ENCODE measurements around the gene LTN1.

LTN1 gene

DNA sequence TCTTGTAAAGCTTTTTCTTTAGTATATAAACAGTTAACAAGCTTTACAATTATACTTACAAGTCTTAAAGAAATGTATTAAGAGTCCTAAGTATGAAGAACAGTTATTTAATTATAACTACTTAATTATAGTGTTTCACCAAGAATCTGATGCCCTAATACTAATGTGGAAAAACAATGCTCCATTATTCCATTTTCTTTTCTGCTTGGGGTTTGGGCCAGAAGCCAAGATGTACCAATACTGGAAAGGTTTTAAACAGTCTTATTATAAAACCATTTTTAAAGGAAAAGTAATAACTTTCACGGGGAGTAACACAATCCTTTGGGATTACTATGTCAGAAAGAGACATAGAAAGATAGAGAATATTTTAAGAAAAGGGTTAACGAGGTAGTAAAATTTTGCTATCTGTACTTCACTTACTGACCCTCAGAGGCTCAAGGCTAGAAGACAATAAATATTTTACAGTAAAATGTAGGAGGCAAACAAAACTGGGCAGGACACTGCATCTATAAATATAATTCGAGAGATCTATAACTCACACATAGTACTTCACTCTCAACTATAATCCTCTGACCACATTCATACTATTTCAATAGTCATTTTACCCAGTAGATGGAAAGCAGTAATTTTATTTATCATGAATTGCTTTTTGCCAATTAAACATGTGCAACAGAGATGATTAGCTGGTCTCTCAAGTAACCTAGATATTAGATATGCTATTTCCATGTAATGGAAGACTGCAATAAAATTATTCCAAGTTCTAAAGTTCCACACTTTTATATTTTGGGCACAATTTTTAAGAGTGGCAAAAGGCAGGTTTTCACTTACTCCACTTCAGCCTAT, 63.9 kb downstream of the LTN1 start:
- no peak for DNase-seq (ENCODE audit: low read depth, low spot score)

- DNase-seq (ENCODE audit: low read depth, low spot score): no peak
Measured at GRCh38 chr21:28927130-28927529, 65.5 kb downstream of the LTN1 start.

- no peak for DNase-seq (ENCODE audit: low read depth, low spot score)
Measured at GRCh38 chr21:28923439-28923975, 69.2 kb downstream of the LTN1 start.

GRCh38 chr21:28922368-28922767, 70.3 kb downstream of the LTN1 start:
- DNase-seq (ENCODE audit: low read depth, low spot score): no peak

GRCh38 chr21:28916150-28916893, 76.4 kb downstream of the LTN1 start:
- DNase-seq (ENCODE audit: low read depth, low spot score): no peak

DNA sequence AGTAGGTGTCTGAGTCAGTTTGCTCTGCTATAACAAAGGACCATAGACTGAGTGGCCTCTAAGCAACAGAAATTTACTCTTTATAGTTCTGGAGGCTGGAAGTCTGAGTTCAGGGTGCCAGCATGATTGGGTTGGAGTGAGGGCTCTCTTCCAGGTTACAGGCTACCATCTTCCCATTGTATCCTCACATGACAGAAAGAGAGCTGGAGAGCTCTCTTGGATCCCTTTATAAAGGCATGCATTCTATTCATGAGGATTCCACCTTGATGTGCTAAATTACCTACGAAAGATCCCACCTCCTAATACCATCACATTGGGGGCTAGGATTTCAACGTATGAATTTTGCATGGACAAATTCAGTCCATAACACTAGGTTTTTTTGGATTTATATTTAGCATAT, 79.6 kb downstream of the LTN1 start:
- DNase-seq (ENCODE audit: low read depth, low spot score): no peak

- no peak for DNase-seq (ENCODE audit: low read depth, low spot score)
Measured at GRCh38 chr21:28910280-28910887, 82.3 kb downstream of the LTN1 start.

GRCh38 chr21:28908351-28908750, 84.3 kb downstream of the LTN1 start:
- DNase-seq (ENCODE audit: low read depth, low spot score): no peak

DNA sequence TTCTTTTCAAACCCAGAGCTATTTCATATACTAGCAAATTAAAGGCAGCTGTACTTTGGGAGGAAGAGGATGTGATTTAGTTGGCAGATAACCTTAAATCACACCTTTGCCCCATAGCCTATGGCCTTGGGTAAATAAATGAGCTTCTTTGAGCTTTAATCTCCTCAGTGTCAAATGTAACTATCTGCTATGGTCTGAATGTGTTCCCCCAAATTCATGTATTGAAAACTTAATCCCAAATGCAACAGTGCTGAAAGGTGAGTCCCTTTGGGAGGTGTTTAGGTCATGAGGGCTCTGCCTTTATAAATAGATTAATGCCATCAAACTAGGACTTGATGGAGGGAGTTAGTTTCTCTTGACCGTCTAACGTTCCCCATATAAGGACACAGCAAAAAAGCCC, 85.8 kb downstream of the LTN1 start:
- DNase-seq (ENCODE audit: low read depth, low spot score): no peak

DNA sequence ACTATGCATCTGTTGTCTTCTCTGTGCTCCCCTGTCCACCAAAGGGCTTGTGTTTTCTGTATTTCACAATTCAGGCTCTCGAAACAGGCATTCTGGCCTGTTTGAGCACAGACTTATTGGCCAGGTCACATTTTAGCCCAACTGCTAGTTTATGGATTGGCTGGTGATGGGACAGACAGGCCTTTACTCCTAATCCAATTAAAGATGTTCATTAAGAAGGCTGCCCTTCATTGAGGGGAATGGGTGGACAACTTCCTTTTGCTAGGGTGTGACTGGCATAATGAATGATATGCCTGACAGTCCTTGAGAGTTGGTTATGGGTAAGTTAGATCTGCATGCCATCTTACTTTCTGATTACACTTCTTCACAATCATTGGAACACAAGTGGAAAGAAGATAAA, 86.4 kb downstream of the LTN1 start:
- DNase-seq (ENCODE audit: low read depth, low spot score): no peak

DNA sequence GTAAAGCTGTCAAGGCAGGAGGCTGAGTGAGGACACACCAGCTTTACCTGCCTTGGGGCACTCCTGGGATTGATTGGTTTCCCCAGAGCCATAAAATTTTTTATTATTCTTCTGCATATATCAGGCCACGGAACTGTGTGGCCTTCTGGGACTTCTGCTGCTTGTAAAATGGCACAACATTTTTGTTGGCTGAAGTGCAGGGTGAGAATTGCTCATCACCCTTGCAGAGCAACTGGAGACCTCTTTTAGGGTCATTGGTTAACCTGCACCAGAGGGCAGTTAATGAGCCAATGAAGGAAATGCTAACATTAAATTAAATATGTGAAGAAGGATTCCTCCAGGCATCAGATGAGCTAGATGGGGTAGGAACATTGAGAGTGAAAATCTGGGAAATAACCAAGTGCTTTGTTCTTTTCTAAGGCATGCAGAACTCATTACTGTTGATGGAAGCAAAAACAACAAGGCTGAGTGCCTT, 87.7 kb downstream of the LTN1 start:
- no peak for DNase-seq (ENCODE audit: low read depth, low spot score)

GRCh38 chr21:28903448-28903847, 89.2 kb downstream of the LTN1 start:
- no peak for DNase-seq (ENCODE audit: low read depth, low spot score)

DNA sequence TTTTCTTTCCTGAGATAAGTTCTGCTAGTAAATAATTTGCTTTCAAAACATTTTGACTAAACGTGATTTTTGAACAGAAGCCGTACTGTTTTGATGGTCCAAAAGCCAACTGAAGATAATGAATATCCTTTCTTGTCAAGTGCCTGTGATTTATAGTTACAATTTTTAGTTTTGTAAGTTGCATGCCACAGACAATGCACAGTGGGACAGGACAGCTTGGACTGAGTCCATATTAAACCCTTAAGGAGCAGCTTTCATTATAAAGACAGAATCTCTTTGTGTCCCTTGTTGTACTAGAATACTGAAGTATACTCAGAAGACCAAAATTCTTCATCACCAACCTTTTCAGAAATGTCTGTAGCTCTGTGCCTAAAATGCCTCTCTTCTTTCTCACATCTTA, 92.2 kb downstream of the LTN1 start:
- no peak for DNase-seq (ENCODE audit: low read depth, low spot score)

GRCh38 chr21:28899744-28900143, 92.9 kb downstream of the LTN1 start:
- no peak for DNase-seq (ENCODE audit: low read depth, low spot score)

- no peak for DNase-seq (ENCODE audit: low read depth, low spot score)
Measured at GRCh38 chr21:28899220-28899619, 93.5 kb downstream of the LTN1 start.

DNA sequence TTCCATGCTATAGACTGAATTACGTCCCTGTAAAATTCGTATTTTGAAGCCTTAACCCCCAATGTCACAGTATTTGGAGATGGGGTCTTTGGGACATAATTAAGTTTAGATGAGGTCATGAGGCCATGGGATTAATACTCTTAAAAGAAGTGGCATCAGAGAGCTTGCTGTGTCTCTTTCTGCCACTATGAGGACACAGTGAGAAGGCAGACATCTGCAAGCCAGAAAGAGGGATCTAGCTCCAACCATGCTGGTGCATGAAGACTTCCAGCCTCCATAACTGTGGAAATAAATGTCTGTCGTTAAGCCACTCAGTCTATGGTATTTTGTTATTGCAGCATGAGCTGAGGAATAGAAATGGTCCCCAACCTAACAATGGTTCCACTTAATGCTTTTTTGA, 99.0 kb downstream of the LTN1 start:
- DNase-seq (ENCODE audit: low read depth, low spot score): no peak

- no peak for DNase-seq (ENCODE audit: low read depth, low spot score)
Measured at GRCh38 chr21:28892199-28893111, 100.2 kb downstream of the LTN1 start.

DNA sequence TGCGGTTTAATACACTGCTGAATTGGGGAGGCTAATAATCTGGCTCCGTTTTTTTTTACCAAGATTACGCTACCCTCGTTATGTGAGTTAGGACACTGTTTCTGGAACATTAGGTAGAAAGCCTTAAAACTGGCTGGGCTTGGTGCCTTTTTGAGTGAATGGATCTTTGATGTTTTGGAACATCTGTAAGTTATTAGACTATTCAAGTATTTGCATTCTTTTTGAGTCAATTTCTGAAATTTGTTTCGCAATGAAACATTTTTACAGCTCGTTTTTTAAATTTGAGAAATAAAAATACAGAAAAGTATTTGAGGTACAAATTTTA, 106.9 kb downstream of the LTN1 start:
- no peak for DNase-seq (ENCODE audit: low read depth, low spot score)

DNA sequence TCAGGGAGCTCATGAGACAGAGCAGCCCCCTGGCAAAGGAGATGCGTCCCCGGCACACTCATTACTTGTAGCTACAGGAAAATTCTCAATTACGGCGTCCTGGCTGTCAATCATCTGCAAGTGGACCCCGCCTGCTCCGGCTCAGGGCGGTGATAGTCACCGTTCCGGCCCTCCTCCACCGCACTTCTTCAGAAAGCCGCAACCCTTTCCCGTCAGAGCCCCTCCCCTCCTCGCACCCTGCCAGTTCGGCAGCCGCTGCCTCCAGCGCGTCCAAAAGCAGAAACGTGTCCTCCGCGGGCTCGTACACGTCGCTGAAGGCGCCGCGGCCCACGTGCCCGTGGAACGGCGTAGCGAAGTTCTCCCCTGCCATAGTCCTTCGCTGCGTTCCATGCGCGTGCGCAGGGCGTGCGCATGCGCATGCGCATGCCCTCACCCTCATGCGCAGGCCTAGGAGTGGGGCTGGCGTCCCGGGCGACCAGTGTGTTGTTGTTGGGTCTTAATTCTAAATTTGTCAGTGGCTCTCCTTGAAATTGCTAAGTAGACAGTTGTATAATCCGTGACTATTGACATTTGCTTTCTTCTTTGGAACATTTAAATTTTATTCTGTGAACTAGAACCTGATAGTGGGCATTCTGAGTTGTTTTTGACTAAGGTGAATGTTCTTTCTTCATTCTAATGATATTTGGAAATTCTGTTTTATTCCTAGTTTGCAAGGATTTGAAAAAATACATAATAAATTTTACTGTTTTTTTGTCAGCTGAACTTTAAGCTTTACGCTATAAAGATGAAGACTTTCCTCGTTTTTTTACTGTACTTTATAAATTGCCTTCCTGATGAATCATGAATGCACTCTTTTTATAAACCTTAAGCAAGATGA, 107.5 kb downstream of the LTN1 start:
- DNase-seq (ENCODE audit: low read depth, low spot score): peak; percentile 82

GRCh38 chr21:28884481-28884880, 108.2 kb downstream of the LTN1 start:
- DNase-seq (ENCODE audit: low read depth, low spot score): no peak

Measured in brain pericyte (primary cell).